ENCODE results near the gene MYL4.

The MYL4 gene

GRCh38 chr17:47273245-47273644 lies 64.1 kb downstream of the MYL4 start:
- no peak for DNase-seq (ENCODE audit: low spot score)

Data from LoVo (cell line).